K562 (cell line): ENCODE results near the gene NDUFC2. TPM values are rescaled to one million over a fixed set of nuclear protein-coding genes. Genes with fewer than 3 reads are reported as not detected.

Experiments used
- CBX3 ChIP-seq, 2 experiments: IDR thresholded peaks; 1 replicate in 1 of 2; 2 replicates in 1 of 2; pipeline ENCODE4 v1.6.1; 2012; ENCODE audit warnings: inconsistent platforms in 2 of 2, low read length in 2 of 2, borderline replicate concordance in 1 of 2, control low read depth in 1 of 2
- ETS2 ChIP-seq: IDR thresholded peaks from 2 replicates; pipeline ENCODE4 v1.6.1; 2016; ENCODE audit warnings: borderline replicate concordance, missing genetic modification characterization, mild to moderate bottlenecking, moderate library complexity, missing compliant biosample characterization; ENCODE audit not compliant: poor library complexity, severe bottlenecking
- HDAC6 ChIP-seq: IDR thresholded peaks from 2 replicates; pipeline ENCODE4 v1.6.1; 2012; ENCODE audit warnings: low read depth, mild to moderate bottlenecking, control low read depth, inconsistent platforms, low read length, moderate library complexity
- NEUROD1 ChIP-seq: fragments of 150-350 bp; IDR thresholded peaks from 2 replicates; pipeline ENCODE4 v1.6.1; 2014; ENCODE audit warnings: borderline replicate concordance, low read length, low read depth; ENCODE audit not compliant: partially characterized antibody
- RB1 ChIP-seq: fragments of 450-650 bp; IDR thresholded peaks from 2 replicates; pipeline ENCODE4 v1.6.1; 2017; ENCODE audit warnings: low read depth, mild to moderate bottlenecking
- TRIM28 ChIP-seq: fragments of 450-650 bp; IDR thresholded peaks from 2 replicates; pipeline ENCODE4 v1.6.1; 2017
- ZFX ChIP-seq: sonication (generic); formaldehyde crosslinking; IDR thresholded peaks from 2 replicates; pipeline ENCODE4 v1.8.0; 2022; ENCODE audit warnings: mild to moderate bottlenecking, missing genetic modification reagents, moderate library complexity
- ZNF507 ChIP-seq: conservative IDR thresholded peaks from 2 replicates; pipeline ENCODE4 v1.6.1; 2017; ENCODE audit warnings: missing genetic modification characterization, missing compliant biosample characterization
- polyA plus RNA-seq, 8 experiments: library from polyadenylated mRNA; depleted of rRNA in 4 of 8; stranded (reverse) in 5 of 8; unstranded in 3 of 8; fragments of >200 nt; fragmentation: Nextera tagmentation in 2 of 8; fragmentation: Illumina TruSeq in 1 of 8; extraction: Ambion mirVana in 2 of 8; extraction: Trizol in 1 of 8; gene quantifications; 2 replicates each; pipeline versions ENCODE4 v1.2.1 to v1.2.3, GENCODE V29; 2011 to 2014; ENCODE audit warnings: inconsistent platforms in 1 of 8, missing spikeins in 1 of 8
- total RNA-seq, 7 experiments: library from RNA; depleted of rRNA in 6 of 7; stranded (reverse); fragments of >200 nt in 6 of 7; fragmentation: Illumina TruSeq in 2 of 7; extraction: Trizol in 2 of 7; gene quantifications; 2 replicates each; pipeline versions ENCODE4 v1.2.1 to v1.2.3, GENCODE V29; 2011 to 2021; ENCODE audit warnings: low replicate concordance in 1 of 7
- TF ChIP-seq, protein P1 (sequence below), 2 experiments: fragments of 450-650 bp in 1 of 2; IDR thresholded peaks; 2 replicates each; pipeline ENCODE4 v1.6.1; 2011 to 2017; ENCODE audit warnings: low read depth in 2 of 2, antibody characterized with exemption in 1 of 2, borderline replicate concordance in 1 of 2, low read length in 1 of 2, mild to moderate bottlenecking in 1 of 2, mixed read lengths in 1 of 2; ENCODE audit not compliant: control insufficient read depth in 1 of 2
- TF ChIP-seq, protein P2 (sequence below), 3 experiments: fragments of 200-800 bp in 1 of 3; sonication (Bioruptor generic) in 1 of 3; sonication (generic) in 1 of 3; formaldehyde crosslinking in 1 of 3; IDR thresholded peaks; 2 replicates each; pipeline versions ENCODE4 v1.6.1 to v1.8.0; 2016 to 2022; ENCODE audit warnings: mild to moderate bottlenecking in 2 of 3, missing compliant biosample characterization in 2 of 3, missing genetic modification characterization in 2 of 3, missing genetic modification reagents in 1 of 3
- TF ChIP-seq, protein P3 (sequence below): fragments of 450-650 bp; IDR thresholded peaks from 2 replicates; pipeline ENCODE4 v1.6.1; 2017; ENCODE audit warnings: antibody characterized with exemption, mild to moderate bottlenecking
- TF ChIP-seq, protein P4 (sequence below): fragments of 450-650 bp; IDR thresholded peaks from 2 replicates; pipeline ENCODE4 v1.6.1; 2017; ENCODE audit warnings: mild to moderate bottlenecking, moderate library complexity

Gene NDUFC2
- total and polyA plus RNA-seq, 9 of the 15 experiments (the other 6 are each of a cell fraction or from before 2014, with no cell fraction given): 168 to 1,119 (median 442) TPM

DNA sequence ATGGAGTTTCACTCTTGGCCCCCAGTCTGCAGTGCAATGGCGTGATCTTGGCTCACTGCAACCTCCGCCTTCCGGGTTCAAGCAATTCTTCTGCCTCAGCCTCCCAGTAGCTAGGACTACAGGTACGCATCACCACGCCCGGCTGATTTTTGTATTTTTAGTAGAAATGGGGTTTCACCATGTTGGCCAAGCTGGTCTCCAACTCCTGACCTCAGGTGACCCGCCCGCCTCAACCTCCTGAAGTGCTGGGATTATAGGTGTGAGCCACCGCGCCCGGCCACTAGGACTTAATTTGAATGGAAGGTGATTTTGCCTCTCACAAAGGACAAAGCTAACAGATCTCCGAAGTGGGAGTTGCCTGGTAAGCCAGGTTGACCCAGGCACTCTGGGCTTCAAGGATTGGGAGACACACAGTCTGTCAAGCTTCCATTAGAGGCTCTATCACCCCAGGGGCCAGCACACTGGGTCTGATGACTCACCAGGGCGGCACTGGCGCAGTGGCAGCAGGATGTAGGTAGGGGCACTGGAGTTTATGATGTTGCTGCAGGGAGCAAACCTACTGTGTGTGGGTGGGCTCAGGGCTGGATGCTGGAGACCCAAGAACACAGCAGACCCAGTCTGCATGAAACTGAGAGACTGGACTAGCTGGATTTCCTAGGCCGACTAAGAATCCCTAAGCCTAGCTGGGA, 38.8 kb downstream of the NDUFC2 start (continued):
- no peak for TF ChIP-seq TRIM28
- TF ChIP-seq, protein P1, sequence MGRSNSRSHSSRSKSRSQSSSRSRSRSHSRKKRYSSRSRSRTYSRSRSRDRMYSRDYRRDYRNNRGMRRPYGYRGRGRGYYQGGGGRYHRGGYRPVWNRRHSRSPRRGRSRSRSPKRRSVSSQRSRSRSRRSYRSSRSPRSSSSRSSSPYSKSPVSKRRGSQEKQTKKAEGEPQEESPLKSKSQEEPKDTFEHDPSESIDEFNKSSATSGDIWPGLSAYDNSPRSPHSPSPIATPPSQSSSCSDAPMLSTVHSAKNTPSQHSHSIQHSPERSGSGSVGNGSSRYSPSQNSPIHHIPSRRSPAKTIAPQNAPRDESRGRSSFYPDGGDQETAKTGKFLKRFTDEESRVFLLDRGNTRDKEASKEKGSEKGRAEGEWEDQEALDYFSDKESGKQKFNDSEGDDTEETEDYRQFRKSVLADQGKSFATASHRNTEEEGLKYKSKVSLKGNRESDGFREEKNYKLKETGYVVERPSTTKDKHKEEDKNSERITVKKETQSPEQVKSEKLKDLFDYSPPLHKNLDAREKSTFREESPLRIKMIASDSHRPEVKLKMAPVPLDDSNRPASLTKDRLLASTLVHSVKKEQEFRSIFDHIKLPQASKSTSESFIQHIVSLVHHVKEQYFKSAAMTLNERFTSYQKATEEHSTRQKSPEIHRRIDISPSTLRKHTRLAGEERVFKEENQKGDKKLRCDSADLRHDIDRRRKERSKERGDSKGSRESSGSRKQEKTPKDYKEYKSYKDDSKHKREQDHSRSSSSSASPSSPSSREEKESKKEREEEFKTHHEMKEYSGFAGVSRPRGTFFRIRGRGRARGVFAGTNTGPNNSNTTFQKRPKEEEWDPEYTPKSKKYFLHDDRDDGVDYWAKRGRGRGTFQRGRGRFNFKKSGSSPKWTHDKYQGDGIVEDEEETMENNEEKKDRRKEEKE (IDR thresholded peaks at IDR 0.05; ENCODE audit: borderline replicate concordance in 1 of 2, control insufficient read depth in 1 of 2, low read depth in 2 of 2, low read length in 1 of 2): no peak
- TF ChIP-seq, protein P2, sequence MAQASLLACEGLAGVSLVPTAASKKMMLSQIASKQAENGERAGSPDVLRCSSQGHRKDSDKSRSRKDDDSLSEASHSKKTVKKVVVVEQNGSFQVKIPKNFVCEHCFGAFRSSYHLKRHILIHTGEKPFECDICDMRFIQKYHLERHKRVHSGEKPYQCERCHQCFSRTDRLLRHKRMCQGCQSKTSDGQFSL (CRISPR knock-in tag; IDR thresholded peaks at IDR 0.05): no peak
- TF ChIP-seq, protein P2 (tag; IDR thresholded peaks at IDR 0.05): no peak
- TF ChIP-seq ZFX (CRISPR knock-in tag): no peak
- no peak for TF ChIP-seq HDAC6
- peak; percentile 11 for TF ChIP-seq NEUROD1
- no peak for TF ChIP-seq RB1
- TF ChIP-seq, protein P3, sequence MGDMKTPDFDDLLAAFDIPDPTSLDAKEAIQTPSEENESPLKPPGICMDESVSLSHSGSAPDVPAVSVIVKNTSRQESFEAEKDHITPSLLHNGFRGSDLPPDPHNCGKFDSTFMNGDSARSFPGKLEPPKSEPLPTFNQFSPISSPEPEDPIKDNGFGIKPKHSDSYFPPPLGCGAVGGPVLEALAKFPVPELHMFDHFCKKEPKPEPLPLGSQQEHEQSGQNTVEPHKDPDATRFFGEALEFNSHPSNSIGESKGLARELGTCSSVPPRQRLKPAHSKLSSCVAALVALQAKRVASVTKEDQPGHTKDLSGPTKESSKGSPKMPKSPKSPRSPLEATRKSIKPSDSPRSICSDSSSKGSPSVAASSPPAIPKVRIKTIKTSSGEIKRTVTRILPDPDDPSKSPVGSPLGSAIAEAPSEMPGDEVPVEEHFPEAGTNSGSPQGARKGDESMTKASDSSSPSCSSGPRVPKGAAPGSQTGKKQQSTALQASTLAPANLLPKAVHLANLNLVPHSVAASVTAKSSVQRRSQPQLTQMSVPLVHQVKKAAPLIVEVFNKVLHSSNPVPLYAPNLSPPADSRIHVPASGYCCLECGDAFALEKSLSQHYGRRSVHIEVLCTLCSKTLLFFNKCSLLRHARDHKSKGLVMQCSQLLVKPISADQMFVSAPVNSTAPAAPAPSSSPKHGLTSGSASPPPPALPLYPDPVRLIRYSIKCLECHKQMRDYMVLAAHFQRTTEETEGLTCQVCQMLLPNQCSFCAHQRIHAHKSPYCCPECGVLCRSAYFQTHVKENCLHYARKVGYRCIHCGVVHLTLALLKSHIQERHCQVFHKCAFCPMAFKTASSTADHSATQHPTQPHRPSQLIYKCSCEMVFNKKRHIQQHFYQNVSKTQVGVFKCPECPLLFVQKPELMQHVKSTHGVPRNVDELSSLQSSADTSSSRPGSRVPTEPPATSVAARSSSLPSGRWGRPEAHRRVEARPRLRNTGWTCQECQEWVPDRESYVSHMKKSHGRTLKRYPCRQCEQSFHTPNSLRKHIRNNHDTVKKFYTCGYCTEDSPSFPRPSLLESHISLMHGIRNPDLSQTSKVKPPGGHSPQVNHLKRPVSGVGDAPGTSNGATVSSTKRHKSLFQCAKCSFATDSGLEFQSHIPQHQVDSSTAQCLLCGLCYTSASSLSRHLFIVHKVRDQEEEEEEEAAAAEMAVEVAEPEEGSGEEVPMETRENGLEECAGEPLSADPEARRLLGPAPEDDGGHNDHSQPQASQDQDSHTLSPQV: peak; percentile 85
- TF ChIP-seq, protein P4, sequence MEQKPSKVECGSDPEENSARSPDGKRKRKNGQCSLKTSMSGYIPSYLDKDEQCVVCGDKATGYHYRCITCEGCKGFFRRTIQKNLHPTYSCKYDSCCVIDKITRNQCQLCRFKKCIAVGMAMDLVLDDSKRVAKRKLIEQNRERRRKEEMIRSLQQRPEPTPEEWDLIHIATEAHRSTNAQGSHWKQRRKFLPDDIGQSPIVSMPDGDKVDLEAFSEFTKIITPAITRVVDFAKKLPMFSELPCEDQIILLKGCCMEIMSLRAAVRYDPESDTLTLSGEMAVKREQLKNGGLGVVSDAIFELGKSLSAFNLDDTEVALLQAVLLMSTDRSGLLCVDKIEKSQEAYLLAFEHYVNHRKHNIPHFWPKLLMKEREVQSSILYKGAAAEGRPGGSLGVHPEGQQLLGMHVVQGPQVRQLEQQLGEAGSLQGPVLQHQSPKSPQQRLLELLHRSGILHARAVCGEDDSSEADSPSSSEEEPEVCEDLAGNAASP: no peak
- TF ChIP-seq ZNF507: no peak
- TF ChIP-seq CBX3 (IDR thresholded peaks at IDR 0.05; ENCODE audit: borderline replicate concordance in 1 of 2, low read length in 2 of 2): no peak
- TF ChIP-seq ETS2 (tag): no peak
